ENCODE results near the gene USP17L13. TPM values are rescaled to one million over a fixed set of nuclear protein-coding genes. Genes with fewer than 3 reads are reported as not detected.
"Not testable (repeated sequence)": the region's sequence is repeated elsewhere in the genome, so short reads cannot be mapped to it uniquely, and the experiment has no call there.

Gene USP17L13
- total RNA-seq, 1 experiment from 2014 or later, result not detected

DNA sequence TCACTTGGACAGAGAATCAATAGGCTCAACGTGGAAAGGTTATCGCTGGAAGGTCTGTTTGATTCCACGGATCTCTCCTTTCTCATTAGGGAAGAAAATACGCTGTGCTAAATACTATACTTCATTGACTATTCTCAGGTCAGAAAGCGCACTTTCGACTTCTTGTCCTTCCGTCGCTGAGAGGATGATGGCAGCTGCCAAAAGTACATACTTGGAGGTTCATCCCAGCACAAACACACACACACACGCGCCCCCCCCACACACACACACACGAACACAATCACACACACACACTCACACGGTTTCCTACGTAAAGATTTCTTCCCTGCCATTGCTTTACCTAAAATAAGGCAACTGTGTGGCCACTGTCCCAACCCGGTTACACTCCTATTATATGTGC lies 10.0 kb upstream of the USP17L13 start:
- not testable (repeated sequence) for H4K20me1 ChIP-seq (ENCODE audit: control insufficient read depth, insufficient read depth, insufficient read length); H2BK15ac ChIP-seq (ENCODE audit: low read depth, low read length); H4K91ac ChIP-seq (ENCODE audit: insufficient read length, low read depth, low read length); H3K4ac ChIP-seq (ENCODE audit: low read depth, low read length); H3K4me3 Mint-ChIP-seq; H4K5ac ChIP-seq (ENCODE audit: insufficient read length, low read depth, low read length); H3K27ac Mint-ChIP-seq; H4K8ac ChIP-seq (replicated peaks; ENCODE audit: insufficient read length, low read depth, low read length); H3K18ac ChIP-seq (ENCODE audit: insufficient read length, low read depth, low read length); H2BK120ac ChIP-seq (ENCODE audit: low read depth, low read length, poor library complexity, severe bottlenecking); H3K9ac ChIP-seq (ENCODE audit: extremely low read depth, insufficient read length, low read length); H3K9me3 Mint-ChIP-seq; H2BK12ac ChIP-seq (ENCODE audit: insufficient read length, low read depth, low read length); H2AFZ ChIP-seq (ENCODE audit: low read length); H3K27me3 Mint-ChIP-seq (ENCODE audit: low read depth); H3K27me3 ChIP-seq (ENCODE audit: insufficient read depth, low read length); H3K23me2 ChIP-seq (ENCODE audit: insufficient read length, low read depth, low read length, poor library complexity, severe bottlenecking); H3K9me3 ChIP-seq (ENCODE audit: control insufficient read depth, low read depth, low read length); H2AK5ac ChIP-seq (ENCODE audit: insufficient read length, low read length); H2BK20ac ChIP-seq (ENCODE audit: low read depth, low read length, poor library complexity, severe bottlenecking); H3K4me1 Mint-ChIP-seq; H3K4me2 ChIP-seq (ENCODE audit: insufficient read depth, insufficient read length, low read length); DNase-seq; H3T11ph ChIP-seq (ENCODE audit: low read length); H3K79me1 ChIP-seq (ENCODE audit: insufficient read depth, low read depth, low read length, poor library complexity, severe bottlenecking); H2BK5ac ChIP-seq (ENCODE audit: insufficient read length, low read length); H3K27ac ChIP-seq (ENCODE audit: insufficient read length, low read depth, low read length); H3K79me2 ChIP-seq (ENCODE audit: insufficient read depth, low read length); H3K23ac ChIP-seq (ENCODE audit: insufficient read length, low read depth, low read length); H3K14ac ChIP-seq (ENCODE audit: insufficient read depth, low read length); H3K36me3 Mint-ChIP-seq (ENCODE audit: insufficient read depth in 1 of 3, low read depth in 3 of 3); H3K4me1 ChIP-seq (ENCODE audit: insufficient read depth, low read length); H3K56ac ChIP-seq (ENCODE audit: insufficient read length, low read depth, low read length)
- no CpG with 5 or more reads among the region's 14 CpGs for WGBS (ENCODE audit: extremely low coverage, insufficient read length, low lambda C conversion rate)

DNA sequence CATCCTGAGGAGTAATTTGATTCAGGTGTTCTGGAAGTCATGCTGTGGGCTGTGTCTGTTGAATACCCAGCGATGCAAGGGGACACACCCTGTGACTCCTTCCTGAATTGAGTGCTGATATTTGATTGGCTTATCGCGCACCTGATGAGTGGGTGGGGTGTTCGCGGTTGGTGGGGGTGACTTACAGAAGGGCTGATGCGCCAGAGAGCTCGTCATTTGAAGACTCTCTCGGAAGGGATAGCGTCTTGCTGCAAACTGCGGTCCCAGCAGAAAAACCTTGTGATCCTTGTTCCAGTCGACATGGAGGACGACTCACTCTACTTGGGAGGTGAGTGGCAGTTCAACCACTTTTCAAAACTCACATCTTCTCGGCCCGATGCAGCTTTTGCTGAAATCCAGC lies 9.6 kb upstream of the USP17L13 start, which contains the start of gene USP17L11:
USP17L11 (plus strand) TSS at position 301 of the 400 bp plus-strand sequence; CDS start at position 301, 0 bp downstream.
- H4K5ac ChIP-seq (ENCODE audit: insufficient read length, low read depth, low read length); H3K4me1 ChIP-seq (ENCODE audit: insufficient read depth, low read length); H2AK5ac ChIP-seq (ENCODE audit: insufficient read length, low read length); H4K91ac ChIP-seq (ENCODE audit: insufficient read length, low read depth, low read length); H2AFZ ChIP-seq (ENCODE audit: low read length); H3K4me2 ChIP-seq (ENCODE audit: insufficient read depth, insufficient read length, low read length); H3K9ac ChIP-seq (ENCODE audit: extremely low read depth, insufficient read length, low read length); H3K27ac ChIP-seq (ENCODE audit: insufficient read length, low read depth, low read length); DNase-seq; H3K27me3 Mint-ChIP-seq (ENCODE audit: low read depth); H2BK20ac ChIP-seq (ENCODE audit: low read depth, low read length, poor library complexity, severe bottlenecking); H3K4me1 Mint-ChIP-seq; H4K20me1 ChIP-seq (ENCODE audit: control insufficient read depth, insufficient read depth, insufficient read length); H2BK5ac ChIP-seq (ENCODE audit: insufficient read length, low read length); H3K23ac ChIP-seq (ENCODE audit: insufficient read length, low read depth, low read length); H3K79me2 ChIP-seq (ENCODE audit: insufficient read depth, low read length); H3K18ac ChIP-seq (ENCODE audit: insufficient read length, low read depth, low read length); H3K56ac ChIP-seq (ENCODE audit: insufficient read length, low read depth, low read length); H3K4ac ChIP-seq (ENCODE audit: low read depth, low read length); H3T11ph ChIP-seq (ENCODE audit: low read length); H2BK15ac ChIP-seq (ENCODE audit: low read depth, low read length); H4K8ac ChIP-seq (replicated peaks; ENCODE audit: insufficient read length, low read depth, low read length); H2BK12ac ChIP-seq (ENCODE audit: insufficient read length, low read depth, low read length); H2BK120ac ChIP-seq (ENCODE audit: low read depth, low read length, poor library complexity, severe bottlenecking); H3K23me2 ChIP-seq (ENCODE audit: insufficient read length, low read depth, low read length, poor library complexity, severe bottlenecking); H3K36me3 Mint-ChIP-seq (ENCODE audit: insufficient read depth in 1 of 3, low read depth in 3 of 3); H3K9me3 Mint-ChIP-seq; H3K9me3 ChIP-seq (ENCODE audit: control insufficient read depth, low read depth, low read length); H3K4me3 Mint-ChIP-seq; H3K27me3 ChIP-seq (ENCODE audit: insufficient read depth, low read length); H3K27ac Mint-ChIP-seq; H3K79me1 ChIP-seq (ENCODE audit: insufficient read depth, low read depth, low read length, poor library complexity, severe bottlenecking); H3K14ac ChIP-seq (ENCODE audit: insufficient read depth, low read length): not testable (repeated sequence)
- WGBS (ENCODE audit: extremely low coverage, insufficient read length, low lambda C conversion rate), result no CpG with 5 or more reads among the region's 14 CpGs

Measured in H9 (cell line).